Measurements from ENCODE around the gene DYNC1H1.
A peak's percentile ranks its signal among the peaks of the same experiment; 100 is the strongest.

DNA sequence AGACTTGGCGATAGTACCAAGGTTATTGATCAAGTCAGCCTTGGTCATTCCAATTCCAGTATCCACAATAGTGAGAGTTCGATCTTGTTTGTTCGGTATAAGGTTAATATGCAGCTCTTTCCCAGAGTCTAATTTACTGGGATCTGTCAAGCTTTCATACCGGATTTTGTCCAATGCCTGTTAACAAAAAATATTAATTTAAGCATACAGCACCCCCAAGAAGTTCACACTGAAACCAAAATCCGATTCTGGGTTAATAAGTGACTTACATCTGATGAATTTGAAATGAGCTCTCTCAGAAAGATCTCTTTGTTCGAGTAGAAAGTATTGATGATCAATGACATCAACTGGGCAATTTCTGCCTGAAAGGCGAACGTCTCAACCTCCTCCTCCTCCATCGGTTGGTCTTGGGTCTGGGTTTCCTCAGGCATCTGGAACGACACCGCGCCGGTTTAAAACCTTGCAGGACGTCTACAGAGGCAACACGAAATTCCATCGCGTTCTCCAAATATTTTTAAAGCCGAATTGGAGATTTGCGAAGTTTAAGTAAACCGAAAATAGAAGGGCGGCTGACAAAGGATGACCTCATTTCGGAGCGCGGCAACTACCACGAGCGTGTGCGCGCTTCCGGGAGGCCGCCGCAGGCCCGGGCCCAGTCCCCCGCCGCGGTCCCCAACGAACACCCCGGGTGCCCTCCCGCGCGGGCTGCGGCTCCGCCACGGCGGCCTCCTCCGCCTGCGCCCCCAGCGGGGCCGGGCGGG is 121.8 kb downstream of the DYNC1H1 start:
- TF ChIP-seq, protein P1, sequence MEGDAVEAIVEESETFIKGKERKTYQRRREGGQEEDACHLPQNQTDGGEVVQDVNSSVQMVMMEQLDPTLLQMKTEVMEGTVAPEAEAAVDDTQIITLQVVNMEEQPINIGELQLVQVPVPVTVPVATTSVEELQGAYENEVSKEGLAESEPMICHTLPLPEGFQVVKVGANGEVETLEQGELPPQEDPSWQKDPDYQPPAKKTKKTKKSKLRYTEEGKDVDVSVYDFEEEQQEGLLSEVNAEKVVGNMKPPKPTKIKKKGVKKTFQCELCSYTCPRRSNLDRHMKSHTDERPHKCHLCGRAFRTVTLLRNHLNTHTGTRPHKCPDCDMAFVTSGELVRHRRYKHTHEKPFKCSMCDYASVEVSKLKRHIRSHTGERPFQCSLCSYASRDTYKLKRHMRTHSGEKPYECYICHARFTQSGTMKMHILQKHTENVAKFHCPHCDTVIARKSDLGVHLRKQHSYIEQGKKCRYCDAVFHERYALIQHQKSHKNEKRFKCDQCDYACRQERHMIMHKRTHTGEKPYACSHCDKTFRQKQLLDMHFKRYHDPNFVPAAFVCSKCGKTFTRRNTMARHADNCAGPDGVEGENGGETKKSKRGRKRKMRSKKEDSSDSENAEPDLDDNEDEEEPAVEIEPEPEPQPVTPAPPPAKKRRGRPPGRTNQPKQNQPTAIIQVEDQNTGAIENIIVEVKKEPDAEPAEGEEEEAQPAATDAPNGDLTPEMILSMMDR (conservative IDR thresholded peaks at IDR 0.05; ENCODE audit: low read depth in 2 of 2), result no peak
- TF ChIP-seq, protein P2, sequence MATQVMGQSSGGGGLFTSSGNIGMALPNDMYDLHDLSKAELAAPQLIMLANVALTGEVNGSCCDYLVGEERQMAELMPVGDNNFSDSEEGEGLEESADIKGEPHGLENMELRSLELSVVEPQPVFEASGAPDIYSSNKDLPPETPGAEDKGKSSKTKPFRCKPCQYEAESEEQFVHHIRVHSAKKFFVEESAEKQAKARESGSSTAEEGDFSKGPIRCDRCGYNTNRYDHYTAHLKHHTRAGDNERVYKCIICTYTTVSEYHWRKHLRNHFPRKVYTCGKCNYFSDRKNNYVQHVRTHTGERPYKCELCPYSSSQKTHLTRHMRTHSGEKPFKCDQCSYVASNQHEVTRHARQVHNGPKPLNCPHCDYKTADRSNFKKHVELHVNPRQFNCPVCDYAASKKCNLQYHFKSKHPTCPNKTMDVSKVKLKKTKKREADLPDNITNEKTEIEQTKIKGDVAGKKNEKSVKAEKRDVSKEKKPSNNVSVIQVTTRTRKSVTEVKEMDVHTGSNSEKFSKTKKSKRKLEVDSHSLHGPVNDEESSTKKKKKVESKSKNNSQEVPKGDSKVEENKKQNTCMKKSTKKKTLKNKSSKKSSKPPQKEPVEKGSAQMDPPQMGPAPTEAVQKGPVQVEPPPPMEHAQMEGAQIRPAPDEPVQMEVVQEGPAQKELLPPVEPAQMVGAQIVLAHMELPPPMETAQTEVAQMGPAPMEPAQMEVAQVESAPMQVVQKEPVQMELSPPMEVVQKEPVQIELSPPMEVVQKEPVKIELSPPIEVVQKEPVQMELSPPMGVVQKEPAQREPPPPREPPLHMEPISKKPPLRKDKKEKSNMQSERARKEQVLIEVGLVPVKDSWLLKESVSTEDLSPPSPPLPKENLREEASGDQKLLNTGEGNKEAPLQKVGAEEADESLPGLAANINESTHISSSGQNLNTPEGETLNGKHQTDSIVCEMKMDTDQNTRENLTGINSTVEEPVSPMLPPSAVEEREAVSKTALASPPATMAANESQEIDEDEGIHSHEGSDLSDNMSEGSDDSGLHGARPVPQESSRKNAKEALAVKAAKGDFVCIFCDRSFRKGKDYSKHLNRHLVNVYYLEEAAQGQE (IDR thresholded peaks at IDR 0.05; ENCODE audit: unreplicated experiment), result no peak
- TF ChIP-seq EZH2 (IDR thresholded peaks at IDR 0.05; ENCODE audit: low read depth, unreplicated experiment) (no peak), POLR2AphosphoS5 (IDR thresholded peaks at IDR 0.05; ENCODE audit: low read depth) (no peak), CREB1 (CRISPR knock-in tag; IDR thresholded peaks at IDR 0.05; ENCODE audit: low read depth) (peak; percentile 63), ZNF331 (CRISPR knock-in tag; IDR thresholded peaks at IDR 0.05; ENCODE audit: low read depth) (no peak), EZH2phosphoT487 (IDR thresholded peaks at IDR 0.05; ENCODE audit: unreplicated experiment) (no peak), JUNB (IDR thresholded peaks at IDR 0.05; ENCODE audit: unreplicated experiment) (no peak)
